ENCODE measurements around the gene CCNK. TPM values are rescaled to one million over a fixed set of nuclear protein-coding genes. Genes with fewer than 3 reads are reported as not detected.

CCNK gene
- total and polyA plus RNA-seq, 2 of the 13 experiments (the other 11 are each of a cell fraction or from before 2014, with no cell fraction given): 4.9 to 9.7 TPM

DNA sequence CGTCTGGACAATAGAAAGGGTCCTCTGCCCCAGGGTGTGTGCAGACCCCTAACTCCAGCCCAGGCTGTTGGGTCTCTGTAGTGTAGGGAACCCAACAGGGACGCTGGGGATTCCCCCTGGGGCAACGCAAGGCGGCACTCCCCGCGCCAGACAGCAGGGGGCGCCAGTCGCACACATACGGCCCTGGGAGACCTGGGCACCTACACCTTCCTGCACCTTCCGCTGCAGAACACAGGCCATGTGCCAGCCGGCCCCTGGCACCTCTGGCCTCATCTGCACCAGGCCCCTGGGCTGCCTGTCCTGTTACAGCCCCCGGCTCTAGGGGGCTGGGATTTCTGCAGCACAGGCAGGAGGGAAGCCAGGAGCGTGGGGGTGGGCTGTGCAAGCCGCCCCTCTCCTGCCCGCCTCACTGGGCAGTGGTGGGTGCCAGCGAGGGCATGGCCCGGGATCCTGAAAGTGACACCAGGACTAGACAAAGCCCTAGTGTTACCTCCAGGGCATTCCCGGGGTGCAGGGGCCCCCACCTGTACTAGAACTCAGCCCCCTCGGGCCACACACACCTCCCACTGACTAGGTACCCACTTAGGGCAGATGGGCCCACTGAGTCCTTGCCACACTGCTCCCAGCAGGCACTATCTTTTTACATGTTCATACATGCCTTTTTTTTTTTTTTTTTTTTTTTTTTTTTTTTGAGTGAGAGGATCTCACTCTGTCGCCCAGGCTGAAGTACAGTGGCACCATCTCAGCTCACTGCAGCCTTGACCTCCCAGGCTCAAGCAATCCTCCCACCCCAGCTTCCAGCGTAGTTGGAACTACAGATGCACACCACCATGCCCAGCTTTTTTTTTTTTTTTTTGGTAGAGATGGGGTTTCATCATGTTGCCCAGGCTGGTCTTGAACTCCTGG, 37.5 kb downstream of the CCNK start (continued):
- TF ChIP-seq IKZF5 (CRISPR knock-in tag; IDR thresholded peaks at IDR 0.05) (0 out of 2 replicates have a peak, but pooled peaks have one; percentile 30), RBM22 (optimal IDR thresholded peaks at IDR 0.05; ENCODE audit: low read length) (peak; percentile 31), PHF8 (CRISPR knock-in tag; IDR thresholded peaks at IDR 0.05) (peak; percentile 25; the same call in 1 of the 2 replicates), KDM3A (CRISPR knock-in tag; IDR thresholded peaks at IDR 0.05; ENCODE audit: low read depth) (0 out of 2 replicates have a peak, but pooled peaks have one; percentile 45), ZBED4 (CRISPR knock-in tag; IDR thresholded peaks at IDR 0.05; ENCODE audit: borderline replicate concordance) (0 out of 2 replicates have a peak, but pooled peaks have one; percentile 38), SNAI1 (CRISPR knock-in tag; IDR thresholded peaks at IDR 0.05; ENCODE audit: borderline replicate concordance) (no peak)
- TF ChIP-seq, protein P1, sequence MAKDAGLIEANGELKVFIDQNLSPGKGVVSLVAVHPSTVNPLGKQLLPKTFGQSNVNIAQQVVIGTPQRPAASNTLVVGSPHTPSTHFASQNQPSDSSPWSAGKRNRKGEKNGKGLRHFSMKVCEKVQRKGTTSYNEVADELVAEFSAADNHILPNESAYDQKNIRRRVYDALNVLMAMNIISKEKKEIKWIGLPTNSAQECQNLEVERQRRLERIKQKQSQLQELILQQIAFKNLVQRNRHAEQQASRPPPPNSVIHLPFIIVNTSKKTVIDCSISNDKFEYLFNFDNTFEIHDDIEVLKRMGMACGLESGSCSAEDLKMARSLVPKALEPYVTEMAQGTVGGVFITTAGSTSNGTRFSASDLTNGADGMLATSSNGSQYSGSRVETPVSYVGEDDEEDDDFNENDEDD (CRISPR knock-in tag; IDR thresholded peaks at IDR 0.05; ENCODE audit: borderline replicate concordance): no peak
- TF ChIP-seq, protein P2, sequence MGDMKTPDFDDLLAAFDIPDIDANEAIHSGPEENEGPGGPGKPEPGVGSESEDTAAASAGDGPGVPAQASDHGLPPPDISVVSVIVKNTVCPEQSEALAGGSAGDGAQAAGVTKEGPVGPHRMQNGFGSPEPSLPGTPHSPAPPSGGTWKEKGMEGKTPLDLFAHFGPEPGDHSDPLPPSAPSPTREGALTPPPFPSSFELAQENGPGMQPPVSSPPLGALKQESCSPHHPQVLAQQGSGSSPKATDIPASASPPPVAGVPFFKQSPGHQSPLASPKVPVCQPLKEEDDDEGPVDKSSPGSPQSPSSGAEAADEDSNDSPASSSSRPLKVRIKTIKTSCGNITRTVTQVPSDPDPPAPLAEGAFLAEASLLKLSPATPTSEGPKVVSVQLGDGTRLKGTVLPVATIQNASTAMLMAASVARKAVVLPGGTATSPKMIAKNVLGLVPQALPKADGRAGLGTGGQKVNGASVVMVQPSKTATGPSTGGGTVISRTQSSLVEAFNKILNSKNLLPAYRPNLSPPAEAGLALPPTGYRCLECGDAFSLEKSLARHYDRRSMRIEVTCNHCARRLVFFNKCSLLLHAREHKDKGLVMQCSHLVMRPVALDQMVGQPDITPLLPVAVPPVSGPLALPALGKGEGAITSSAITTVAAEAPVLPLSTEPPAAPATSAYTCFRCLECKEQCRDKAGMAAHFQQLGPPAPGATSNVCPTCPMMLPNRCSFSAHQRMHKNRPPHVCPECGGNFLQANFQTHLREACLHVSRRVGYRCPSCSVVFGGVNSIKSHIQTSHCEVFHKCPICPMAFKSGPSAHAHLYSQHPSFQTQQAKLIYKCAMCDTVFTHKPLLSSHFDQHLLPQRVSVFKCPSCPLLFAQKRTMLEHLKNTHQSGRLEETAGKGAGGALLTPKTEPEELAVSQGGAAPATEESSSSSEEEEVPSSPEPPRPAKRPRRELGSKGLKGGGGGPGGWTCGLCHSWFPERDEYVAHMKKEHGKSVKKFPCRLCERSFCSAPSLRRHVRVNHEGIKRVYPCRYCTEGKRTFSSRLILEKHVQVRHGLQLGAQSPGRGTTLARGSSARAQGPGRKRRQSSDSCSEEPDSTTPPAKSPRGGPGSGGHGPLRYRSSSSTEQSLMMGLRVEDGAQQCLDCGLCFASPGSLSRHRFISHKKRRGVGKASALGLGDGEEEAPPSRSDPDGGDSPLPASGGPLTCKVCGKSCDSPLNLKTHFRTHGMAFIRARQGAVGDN (CRISPR knock-in tag; IDR thresholded peaks at IDR 0.05): peak; percentile 67
- TF ChIP-seq, protein P3, sequence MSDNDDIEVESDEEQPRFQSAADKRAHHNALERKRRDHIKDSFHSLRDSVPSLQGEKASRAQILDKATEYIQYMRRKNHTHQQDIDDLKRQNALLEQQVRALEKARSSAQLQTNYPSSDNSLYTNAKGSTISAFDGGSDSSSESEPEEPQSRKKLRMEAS (IDR thresholded peaks at IDR 0.05): peak; percentile 35; the same call in 1 of the 2 replicates
- TF ChIP-seq, protein P4, sequence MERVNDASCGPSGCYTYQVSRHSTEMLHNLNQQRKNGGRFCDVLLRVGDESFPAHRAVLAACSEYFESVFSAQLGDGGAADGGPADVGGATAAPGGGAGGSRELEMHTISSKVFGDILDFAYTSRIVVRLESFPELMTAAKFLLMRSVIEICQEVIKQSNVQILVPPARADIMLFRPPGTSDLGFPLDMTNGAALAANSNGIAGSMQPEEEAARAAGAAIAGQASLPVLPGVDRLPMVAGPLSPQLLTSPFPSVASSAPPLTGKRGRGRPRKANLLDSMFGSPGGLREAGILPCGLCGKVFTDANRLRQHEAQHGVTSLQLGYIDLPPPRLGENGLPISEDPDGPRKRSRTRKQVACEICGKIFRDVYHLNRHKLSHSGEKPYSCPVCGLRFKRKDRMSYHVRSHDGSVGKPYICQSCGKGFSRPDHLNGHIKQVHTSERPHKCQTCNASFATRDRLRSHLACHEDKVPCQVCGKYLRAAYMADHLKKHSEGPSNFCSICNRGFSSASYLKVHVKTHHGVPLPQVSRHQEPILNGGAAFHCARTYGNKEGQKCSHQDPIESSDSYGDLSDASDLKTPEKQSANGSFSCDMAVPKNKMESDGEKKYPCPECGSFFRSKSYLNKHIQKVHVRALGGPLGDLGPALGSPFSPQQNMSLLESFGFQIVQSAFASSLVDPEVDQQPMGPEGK (CRISPR knock-in tag; IDR thresholded peaks at IDR 0.05): no peak

All from HepG2 (cell line).